GM08714 (cell line): ENCODE data around the gene AKR1C4.
"Not testable (repeated sequence)": the region's sequence is repeated elsewhere in the genome, so short reads cannot be mapped to it uniquely, and the experiment has no call there.

Experiments used
- H3K4me3 ChIP-seq: fragments of 200-500 bp; sonication (Bioruptor generic); 2 replicates; pipeline ENCODE4 v1.5.1; 2014; ENCODE audit warnings: mild to moderate bottlenecking, low read length, inconsistent platforms
- ZNF274 ChIP-seq: IDR thresholded peaks from 2 replicates; pipeline ENCODE4 v1.6.1; 2012; ENCODE audit warnings: mild to moderate bottlenecking, low read depth, low read length

AKR1C4 gene

DNA sequence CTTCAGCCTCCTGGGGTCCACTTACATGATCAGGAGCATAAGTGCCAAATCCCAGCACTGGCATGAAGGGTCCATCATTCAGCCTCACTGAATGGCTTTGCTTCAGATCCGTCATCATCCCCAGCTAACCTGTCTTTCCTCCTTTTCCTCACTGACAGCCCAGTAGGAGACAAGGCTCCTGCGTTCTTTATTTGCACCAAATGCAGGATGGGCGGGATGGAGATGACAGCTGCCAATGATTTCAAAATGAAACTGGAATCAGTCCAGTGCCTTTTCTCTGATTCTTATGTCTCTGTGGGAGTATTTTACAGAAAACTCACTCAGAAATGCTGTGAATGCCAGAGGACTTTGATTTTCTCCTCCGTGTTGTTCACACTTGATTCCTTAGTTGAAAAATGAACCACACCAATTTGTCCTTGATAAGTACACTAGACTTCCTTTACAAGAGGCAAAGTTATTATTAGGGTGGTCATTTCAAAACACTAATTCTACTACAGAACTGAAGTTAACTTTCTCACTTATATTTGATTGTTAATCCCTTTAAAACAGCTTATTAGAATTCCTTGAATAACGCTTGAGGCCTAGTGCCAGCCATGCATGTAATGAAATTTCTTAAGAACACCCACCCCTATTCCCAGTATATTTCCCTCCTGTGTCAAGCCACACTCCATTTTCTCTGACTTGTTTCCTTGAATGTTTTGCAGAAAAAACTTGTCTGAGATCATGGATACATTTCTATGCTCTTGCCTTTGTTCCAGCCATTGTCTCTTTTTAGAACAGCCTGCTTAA lies 11.5 kb upstream of the AKR1C4 start, which contains the start of gene AKR1C8:
Gene AKR1C8 (minus strand): TSS at position 164 of the 789 bp plus-strand sequence. CDS start 46 bp downstream, at position 118.
- TF ChIP-seq ZNF274, result no peak
- H3K4me3 ChIP-seq, result no peak within 1 kb of the TSS

DNA sequence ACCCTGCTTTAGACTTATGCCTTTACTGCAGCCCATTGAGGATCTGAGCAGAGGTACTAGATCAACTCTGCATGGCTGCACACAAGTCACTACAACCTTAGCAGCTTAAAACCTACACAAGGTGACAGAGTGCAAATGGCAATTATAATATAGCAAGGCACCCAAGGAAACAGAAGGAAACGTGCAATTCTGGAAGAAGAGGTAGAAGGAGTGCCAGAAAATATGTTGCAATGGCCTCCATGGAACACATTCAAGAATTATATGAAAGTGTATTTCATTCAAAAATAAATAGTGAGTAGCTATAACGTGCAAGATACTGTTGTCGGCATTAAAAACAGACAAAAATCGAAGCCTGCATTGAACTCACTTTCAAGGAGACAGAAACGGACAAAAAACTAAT lies 8.8 kb upstream of the AKR1C4 start:
- TF ChIP-seq ZNF274, result no peak
- H3K4me3 ChIP-seq, result no peak overlapping the region

DNA sequence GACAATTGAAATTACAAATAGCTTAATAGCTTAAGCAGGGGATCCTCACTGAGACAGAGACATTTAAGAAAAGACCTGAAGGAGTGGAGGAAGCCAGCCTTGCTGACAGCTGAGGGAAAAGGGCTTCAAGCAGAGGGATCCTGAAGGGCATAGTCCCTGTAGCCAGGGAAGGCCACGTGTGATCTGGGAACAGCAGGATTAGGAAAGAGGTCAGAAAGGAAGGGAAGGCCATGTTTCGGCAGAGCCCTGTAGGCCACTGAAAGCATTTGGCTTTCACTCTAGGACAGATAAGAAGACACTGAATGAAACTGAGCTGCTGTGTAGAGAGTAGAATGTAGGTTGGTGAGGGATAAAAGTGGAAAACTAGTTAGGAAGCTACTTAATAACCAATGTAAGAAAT lies 8.3 kb upstream of the AKR1C4 start:
- H3K4me3 ChIP-seq, result no peak overlapping the region
- TF ChIP-seq ZNF274, result no peak

DNA sequence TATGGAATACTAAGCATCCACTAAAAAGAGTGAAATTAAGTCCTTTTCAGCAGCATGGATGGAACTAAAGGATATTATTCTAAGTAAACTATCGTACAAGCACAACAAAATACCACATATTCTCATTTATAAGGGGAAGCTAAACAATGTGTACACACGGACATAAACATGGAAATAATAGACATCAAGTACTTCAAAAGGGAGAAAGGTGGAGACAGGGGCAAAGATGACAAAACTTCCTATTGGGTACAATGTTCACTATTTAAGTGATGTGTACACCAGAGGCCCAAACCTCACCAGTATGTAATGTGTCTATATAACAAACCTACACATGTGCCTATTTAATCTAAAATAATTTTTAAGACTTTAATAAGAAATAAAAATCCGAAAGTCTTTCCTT lies 2.2 kb upstream of the AKR1C4 start:
- no peak for TF ChIP-seq ZNF274
- H3K4me3 ChIP-seq, result no peak overlapping the region

DNA sequence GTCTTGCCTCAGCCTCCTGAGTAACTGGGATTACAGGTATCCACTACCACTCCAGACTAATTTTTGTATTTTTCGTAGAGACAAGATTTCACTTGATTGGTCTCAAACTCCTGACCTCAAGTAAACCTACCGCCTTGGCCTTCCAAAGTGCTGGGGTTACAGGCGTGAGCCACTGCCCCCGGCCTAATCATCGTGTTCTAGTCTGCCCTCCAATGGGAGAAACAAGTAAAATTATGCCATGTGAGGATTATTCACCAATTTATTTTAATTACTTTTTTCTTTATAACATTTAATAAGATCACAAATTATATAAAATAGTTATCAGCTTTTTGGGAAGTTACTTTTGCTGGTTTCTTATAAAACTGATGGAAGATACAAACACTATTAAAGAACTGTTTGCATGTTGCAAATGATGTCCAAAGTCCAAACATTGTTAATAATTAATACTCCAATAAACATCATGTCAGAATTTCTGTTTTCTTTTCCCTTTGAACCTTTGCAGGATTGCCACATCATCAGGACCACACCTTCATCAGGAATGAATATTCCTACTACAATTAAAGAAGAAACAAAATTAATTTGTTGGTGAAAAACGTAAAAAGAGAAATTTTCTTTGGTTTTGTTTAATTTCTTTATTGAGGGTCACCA lies 786 bp upstream of the AKR1C4 start:
- no peak overlapping the region for H3K4me3 ChIP-seq
- no peak for TF ChIP-seq ZNF274

DNA sequence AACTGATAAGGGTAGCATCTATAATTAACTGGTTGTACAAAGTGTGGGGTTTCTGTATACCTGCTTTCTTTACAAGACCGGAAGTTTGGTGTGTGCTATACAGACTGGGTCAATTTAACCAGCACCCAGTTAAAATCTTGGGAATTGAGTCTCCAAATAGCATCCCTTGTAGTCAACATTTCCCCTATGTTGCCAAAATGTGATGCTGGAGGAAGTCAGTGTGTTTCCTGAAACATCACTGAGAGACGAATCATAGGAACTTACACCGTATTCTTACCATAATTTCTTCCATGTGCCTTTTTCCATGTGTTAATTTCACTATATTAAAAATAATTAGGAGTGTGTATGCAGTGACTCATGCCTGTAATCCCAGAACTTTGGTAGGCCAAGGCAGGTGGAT lies 1.7 kb downstream of the AKR1C4 start:
- H3K4me3 ChIP-seq, result no peak overlapping the region
- TF ChIP-seq ZNF274, result no peak

DNA sequence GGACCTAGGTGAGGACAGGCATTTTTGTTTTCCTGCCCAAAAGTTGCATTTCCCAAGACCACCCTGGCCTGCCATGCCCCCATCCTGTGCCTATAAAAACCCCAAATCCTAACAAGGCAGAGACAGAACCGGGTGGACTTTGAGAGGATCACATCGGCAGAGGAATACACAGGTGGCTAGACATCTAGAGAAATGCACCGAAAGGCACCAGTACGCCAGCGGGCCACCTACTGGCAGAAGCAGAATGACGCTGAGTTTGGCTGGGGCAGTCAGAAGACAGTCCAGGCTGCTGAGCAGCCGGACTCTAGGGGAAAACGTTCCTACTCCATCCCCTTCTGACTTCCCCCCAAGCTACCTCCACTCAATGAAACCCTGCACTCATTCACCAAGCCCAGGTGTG lies 2.8 kb downstream of the AKR1C4 start:
- no peak overlapping the region for H3K4me3 ChIP-seq
- TF ChIP-seq ZNF274, result no peak

DNA sequence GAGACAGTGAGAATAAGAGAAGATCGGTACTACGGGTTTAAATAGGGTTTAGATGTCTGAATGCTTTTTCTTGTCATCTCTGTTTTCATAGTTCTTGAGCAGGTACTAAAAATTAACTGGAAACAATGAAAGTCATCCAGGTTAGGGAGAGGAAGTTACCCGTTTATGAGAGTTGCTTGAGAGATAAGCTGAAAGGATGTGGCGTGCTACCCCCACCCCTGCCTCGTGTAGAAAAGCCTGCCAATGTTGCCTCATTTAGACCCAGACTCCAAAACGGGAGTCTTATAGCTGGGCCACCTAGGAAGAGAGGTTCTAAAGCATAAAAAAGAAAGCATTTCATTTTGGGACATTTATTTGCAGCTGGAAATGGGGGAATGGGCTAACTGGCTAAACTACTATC lies 10.2 kb downstream of the AKR1C4 start:
- TF ChIP-seq ZNF274, result no peak
- no peak overlapping the region for H3K4me3 ChIP-seq

DNA sequence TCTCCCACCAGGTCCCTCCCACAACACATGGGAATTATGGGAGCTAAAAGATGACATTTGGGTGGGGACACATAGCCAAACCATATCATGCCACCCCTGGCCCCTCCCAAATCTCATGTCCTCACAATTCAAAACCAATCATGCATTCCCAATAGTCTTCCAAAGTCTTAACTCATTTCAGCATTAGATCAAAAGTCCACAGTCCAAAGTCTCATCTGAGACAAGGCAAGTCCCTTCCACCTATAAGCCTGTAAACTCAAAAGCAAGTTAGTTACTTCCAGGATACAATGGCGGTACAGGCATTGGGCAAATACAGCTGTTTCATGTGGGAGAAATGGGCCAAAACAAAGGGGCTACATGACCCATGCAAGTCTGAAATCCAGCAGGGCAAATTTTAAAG lies 13.1 kb downstream of the AKR1C4 start:
- H3K4me3 ChIP-seq, result not testable (repeated sequence)

DNA sequence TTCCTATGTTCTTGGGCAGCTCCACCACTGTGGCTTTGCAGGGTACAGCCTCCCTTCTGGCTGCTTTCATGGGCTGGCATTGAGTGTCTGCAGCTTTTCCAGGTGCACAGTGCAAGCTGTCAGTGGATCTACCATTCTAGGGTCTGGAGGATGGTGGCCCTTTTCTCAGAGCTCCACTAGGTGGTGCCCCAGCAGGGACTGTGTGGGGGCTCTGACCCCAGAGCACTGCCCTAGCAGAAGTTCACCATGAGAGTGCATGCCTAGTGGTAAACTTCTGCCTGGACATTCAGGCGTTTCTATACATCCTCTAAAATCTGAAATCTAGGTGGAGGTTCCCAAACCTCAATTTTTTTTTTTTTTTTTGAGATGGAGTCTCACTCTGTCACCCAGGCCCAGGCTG lies 13.6 kb downstream of the AKR1C4 start:
- H3K4me3 ChIP-seq, result not testable (repeated sequence)

DNA sequence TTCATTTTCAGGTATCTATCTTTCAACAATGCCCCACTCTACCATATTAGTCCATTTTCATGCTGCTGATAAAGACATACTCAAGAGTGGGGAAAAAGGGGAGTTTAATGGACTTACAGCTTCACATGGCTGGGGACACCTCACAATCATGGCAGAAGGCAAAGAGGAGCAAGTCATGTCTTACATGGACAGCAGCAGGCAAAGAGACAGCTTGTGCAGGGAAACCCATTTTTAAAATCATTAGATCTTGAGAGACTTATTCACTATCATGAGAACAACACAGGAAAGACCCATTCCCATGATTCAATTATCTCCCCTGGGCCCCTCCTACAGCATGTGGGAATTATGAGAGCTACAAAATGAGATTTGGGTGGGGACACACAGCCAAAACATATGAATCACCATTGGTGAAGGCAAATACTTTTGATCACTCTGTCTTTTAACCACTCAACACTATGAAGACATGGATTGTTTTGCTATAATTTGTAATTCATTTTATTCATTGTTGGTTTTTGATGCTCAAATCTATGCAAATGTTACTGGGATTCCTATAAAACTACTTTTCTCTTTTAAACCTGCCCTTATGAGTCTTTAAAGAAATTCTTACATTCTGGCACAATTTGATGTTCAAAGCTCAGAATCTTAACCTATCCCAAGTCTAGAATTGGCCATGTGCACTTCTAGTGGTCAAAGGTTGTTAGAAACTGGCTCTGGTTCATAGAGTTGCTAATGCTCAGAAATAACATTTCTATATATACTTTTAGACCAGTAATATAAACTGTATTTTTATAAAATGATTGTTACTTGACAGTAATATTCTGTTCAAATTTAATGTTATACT lies 15.3 kb downstream of the AKR1C4 start:
- no peak for TF ChIP-seq ZNF274
- no peak overlapping the region for H3K4me3 ChIP-seq

DNA sequence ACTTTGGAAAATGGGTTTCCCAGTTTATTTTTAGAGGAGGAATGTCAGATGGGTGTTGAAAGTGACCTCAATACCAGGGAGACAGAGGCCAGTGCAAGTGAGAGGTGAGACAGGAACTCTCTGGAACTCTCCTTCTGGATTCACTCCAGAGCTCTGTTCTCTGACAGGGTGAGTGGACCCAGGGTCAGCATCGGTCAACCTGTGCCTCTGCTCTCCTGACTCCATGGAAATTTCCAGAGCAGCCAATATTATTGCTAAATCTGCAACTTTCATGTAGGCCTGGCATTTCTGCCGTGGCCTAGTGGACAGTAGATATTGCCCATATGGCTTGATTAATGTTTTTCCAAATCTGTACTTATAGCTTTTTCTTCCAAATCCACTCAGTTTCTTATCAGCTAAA lies 20.2 kb downstream of the AKR1C4 start:
- no peak overlapping the region for H3K4me3 ChIP-seq
- no peak for TF ChIP-seq ZNF274

DNA sequence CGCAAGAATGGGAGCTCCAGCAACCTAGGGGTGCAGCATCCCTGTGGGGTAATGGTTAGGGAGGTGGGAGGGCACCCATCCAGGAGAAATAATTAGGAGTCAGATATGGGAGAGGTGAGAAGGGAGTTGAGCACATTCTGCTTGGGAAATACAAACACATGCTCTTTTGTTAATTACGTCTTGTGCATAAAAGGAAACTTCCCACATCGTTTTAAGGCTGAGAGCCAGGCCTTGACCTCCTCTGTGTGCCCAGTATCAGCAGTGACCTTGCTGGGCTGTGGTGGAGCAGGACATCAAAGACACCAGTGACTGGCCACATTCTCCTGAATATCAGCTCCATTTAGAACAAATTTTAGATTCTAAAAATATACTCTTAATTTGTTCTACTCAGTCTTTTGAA lies 22.6 kb downstream of the AKR1C4 start:
- no peak for TF ChIP-seq ZNF274
- no peak overlapping the region for H3K4me3 ChIP-seq

DNA sequence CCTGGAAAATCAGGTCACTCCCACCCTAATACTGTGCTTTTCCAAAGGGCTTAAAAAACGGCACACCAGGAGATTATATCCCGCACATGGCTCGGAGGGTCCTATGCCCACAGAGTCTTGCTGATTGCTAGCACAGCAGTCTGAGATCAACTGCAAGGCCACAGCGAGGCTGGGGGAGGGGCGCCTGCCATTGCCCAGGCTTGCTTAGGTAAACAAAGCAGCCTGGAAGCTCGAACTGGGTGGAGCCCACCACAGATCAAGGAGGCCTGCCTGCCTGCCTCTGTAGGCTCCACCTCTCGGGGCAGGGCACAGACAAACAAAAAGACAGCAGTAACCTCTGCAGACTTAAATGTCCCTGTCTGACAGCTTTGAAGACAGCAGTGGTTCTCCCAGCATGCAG lies 26.3 kb downstream of the AKR1C4 start:
- H3K4me3 ChIP-seq, result not testable (repeated sequence)

DNA sequence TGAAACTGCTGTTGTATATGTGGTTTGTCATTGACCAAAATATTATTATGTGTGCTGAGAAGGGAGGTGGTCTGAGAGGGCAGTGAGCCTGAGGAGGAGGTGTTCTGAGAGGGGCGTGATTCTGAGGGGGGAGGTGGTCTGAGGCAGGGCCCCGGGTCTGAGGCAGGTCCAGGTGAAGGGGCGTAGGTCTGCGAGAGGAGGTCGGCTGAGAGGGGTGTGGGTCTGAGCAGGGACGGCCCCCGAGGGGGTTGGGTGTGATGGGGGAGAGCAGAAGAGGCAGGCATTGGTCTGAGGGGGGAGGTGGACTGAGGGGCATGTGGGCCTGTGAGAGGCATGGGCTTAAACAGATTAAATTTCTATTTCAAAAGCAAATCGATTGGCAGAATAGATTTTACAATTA lies 32.4 kb downstream of the AKR1C4 start:
- no peak overlapping the region for H3K4me3 ChIP-seq
- no peak for TF ChIP-seq ZNF274
